Measurements from ENCODE around the gene TBX18.

TBX18 gene

GRCh38 chr6:84773133-84773430 is 8.7 kb upstream of the TBX18 start:
- DNase-seq (ENCODE audit: low read depth in 2 of 2, low spot score in 1 of 2): no peak

GRCh38 chr6:84772428-84773132 is 8.2 kb upstream of the TBX18 start:
- DNase-seq (ENCODE audit: low read depth in 2 of 2, low spot score in 1 of 2): no peak

GRCh38 chr6:84771756-84772356 is 7.5 kb upstream of the TBX18 start:
- DNase-seq (ENCODE audit: low read depth in 2 of 2, low spot score in 1 of 2): no peak

GRCh38 chr6:84771125-84771755 is 6.8 kb upstream of the TBX18 start:
- no peak for DNase-seq (ENCODE audit: low read depth in 2 of 2, low spot score in 1 of 2)

GRCh38 chr6:84770521-84770920 is 6.1 kb upstream of the TBX18 start:
- DNase-seq (ENCODE audit: low read depth in 2 of 2, low spot score in 1 of 2): no peak

GRCh38 chr6:84769306-84769705 is 4.9 kb upstream of the TBX18 start:
- no peak for DNase-seq (ENCODE audit: low read depth in 2 of 2, low spot score in 1 of 2)

- no peak for DNase-seq (ENCODE audit: low read depth in 2 of 2, low spot score in 1 of 2)
Observed at GRCh38 chr6:84768442-84769174, 4.2 kb upstream of the TBX18 start.

GRCh38 chr6:84767526-84768201 is 3.3 kb upstream of the TBX18 start:
- no peak for DNase-seq (ENCODE audit: low read depth in 2 of 2, low spot score in 1 of 2)

- DNase-seq (ENCODE audit: low read depth in 2 of 2, low spot score in 1 of 2): no peak
Observed at GRCh38 chr6:84766799-84767525, 2.6 kb upstream of the TBX18 start.

GRCh38 chr6:84766118-84766798 is 1.9 kb upstream of the TBX18 start:
- no peak for DNase-seq (ENCODE audit: low read depth in 2 of 2, low spot score in 1 of 2)

- DNase-seq (ENCODE audit: low read depth in 2 of 2, low spot score in 1 of 2): no peak
Observed at GRCh38 chr6:84763886-84764331, 489 bp downstream of the TBX18 start.

- DNase-seq (ENCODE audit: low read depth in 2 of 2, low spot score in 1 of 2): no peak
Observed at GRCh38 chr6:84763003-84763885, 1.2 kb downstream of the TBX18 start.

- no peak for DNase-seq (ENCODE audit: low read depth in 2 of 2, low spot score in 1 of 2)
Observed at GRCh38 chr6:84762220-84763002, 2.0 kb downstream of the TBX18 start.

GRCh38 chr6:84758486-84758885 is 5.9 kb downstream of the TBX18 start:
- DNase-seq (ENCODE audit: low read depth in 2 of 2, low spot score in 1 of 2): no peak

- no peak for DNase-seq (ENCODE audit: low read depth in 2 of 2, low spot score in 1 of 2)
Observed at GRCh38 chr6:84756877-84757276, 7.5 kb downstream of the TBX18 start.

- no peak for DNase-seq (ENCODE audit: low read depth in 2 of 2, low spot score in 1 of 2)
Observed at GRCh38 chr6:84756466-84756865, 7.9 kb downstream of the TBX18 start.

- no peak for DNase-seq (ENCODE audit: low read depth in 2 of 2, low spot score in 1 of 2)
Observed at GRCh38 chr6:84753173-84753572, 11.2 kb downstream of the TBX18 start.

GRCh38 chr6:84752118-84752850 is 12.1 kb downstream of the TBX18 start:
- no peak for DNase-seq (ENCODE audit: low read depth in 2 of 2, low spot score in 1 of 2)
